K562 (cell line): ENCODE data around the gene PIMREG.

Experiments
- CBX8 ChIP-seq: fragments of 200-600 bp; sonication (generic); IDR thresholded peaks from 2 replicates; pipeline ENCODE4 v1.6.1; 2012; ENCODE audit warnings: borderline replicate concordance, mixed run types, low read depth, mild to moderate bottlenecking, moderate library complexity, mixed read lengths, low read length, control low read depth, inconsistent platforms; ENCODE audit not compliant: poor library complexity, severe bottlenecking; ENCODE audit errors: extremely low read depth
- CEBPB ChIP-seq: fragments of 450-650 bp; IDR thresholded peaks from 2 replicates; pipeline ENCODE4 v1.6.1; 2016; ENCODE audit warnings: missing genetic modification characterization, missing compliant biosample characterization
- FOXM1 ChIP-seq, 2 experiments: fragments of 450-650 bp in 1 of 2; sonication (generic) in 1 of 2; formaldehyde crosslinking in 1 of 2; IDR thresholded peaks; 2 replicates each; pipeline versions ENCODE4 v1.6.1 to v1.9.0; 2017 to 2022; ENCODE audit warnings: low read depth in 2 of 2, mild to moderate bottlenecking in 2 of 2, missing genetic modification reagents in 1 of 2, moderate library complexity in 1 of 2
- GATA2 ChIP-seq: sonication (generic); formaldehyde crosslinking; IDR thresholded peaks from 2 replicates; pipeline ENCODE4 v1.4.0; 2020; ENCODE audit warnings: mild to moderate bottlenecking, missing genetic modification reagents
- KLF10 ChIP-seq: fragments of 250-450 bp; sonication (Bioruptor Pico); IDR thresholded peaks from 2 replicates; pipeline ENCODE4 v1.6.1; 2021; ENCODE audit warnings: matching md5 sums
- MAX ChIP-seq: sonication (generic); formaldehyde crosslinking; IDR thresholded peaks from 2 replicates; pipeline ENCODE4 v1.9.0; 2022; ENCODE audit warnings: mild to moderate bottlenecking, missing genetic modification reagents
- MXI1 ChIP-seq: IDR thresholded peaks from 2 replicates; pipeline ENCODE4 v1.6.1; 2011; ENCODE audit warnings: low read depth, mild to moderate bottlenecking, improper control_type of control experiment, low read length
- PTBP1 ChIP-seq: fragments of 200-400 bp; formaldehyde crosslinking; IDR thresholded peaks from 2 replicates; pipeline ENCODE4 v1.6.1; 2017; ENCODE audit warnings: low read depth, low read length
- SPI1 ChIP-seq: IDR thresholded peaks from 2 replicates; pipeline ENCODE4 v1.6.1; 2011; ENCODE audit warnings: low read depth, low read length, control low read depth, borderline replicate concordance
- YBX1 ChIP-seq: fragments of 450-650 bp; IDR thresholded peaks from 2 replicates; pipeline ENCODE4 v1.7.1; 2016; ENCODE audit warnings: mild to moderate bottlenecking
- ZFP1 ChIP-seq: fragments of 450-650 bp; formaldehyde crosslinking; IDR thresholded peaks from 2 replicates; pipeline ENCODE4 v1.4.0; 2020; ENCODE audit warnings: mild to moderate bottlenecking, mixed read lengths
- ZFX ChIP-seq: sonication (generic); formaldehyde crosslinking; IDR thresholded peaks from 2 replicates; pipeline ENCODE4 v1.8.0; 2022; ENCODE audit warnings: mild to moderate bottlenecking, missing genetic modification reagents, moderate library complexity
- ZNF512 ChIP-seq: IDR thresholded peaks from 2 replicates; pipeline ENCODE4 v1.6.1; 2016; ENCODE audit warnings: missing genetic modification characterization, missing compliant biosample characterization
- TF ChIP-seq, protein P1 (sequence below), 3 experiments: IDR thresholded peaks in 2 of 3; conservative IDR thresholded peaks in 1 of 3; 2 replicates each; pipeline ENCODE4 v1.5.1; 2011 to 2012; ENCODE audit warnings: low read length in 3 of 3, mild to moderate bottlenecking in 3 of 3, control low read depth in 2 of 3, improper control_type of control experiment in 1 of 3, inconsistent platforms in 1 of 3, low read depth in 1 of 3, mixed read lengths in 1 of 3, moderate library complexity in 1 of 3; ENCODE audit not compliant: insufficient read depth in 2 of 3

- TF ChIP-seq MAX (CRISPR knock-in tag) (no peak), FOXM1 (IDR thresholded peaks at IDR 0.05; ENCODE audit: low read depth) (no peak), FOXM1 (CRISPR knock-in tag; IDR thresholded peaks at IDR 0.05; ENCODE audit: low read depth) (no peak), CBX8 (no peak), YBX1 (no peak), PTBP1 (no peak), MXI1 (no peak), ZNF512 (tag) (no peak), ZFX (CRISPR knock-in tag) (no peak), SPI1 (no peak), GATA2 (CRISPR knock-in tag) (no peak), ZFP1 (CRISPR knock-in tag) (no peak), CEBPB (tag) (no peak), KLF10 (CRISPR knock-in tag) (no peak)
- TF ChIP-seq, protein P1, sequence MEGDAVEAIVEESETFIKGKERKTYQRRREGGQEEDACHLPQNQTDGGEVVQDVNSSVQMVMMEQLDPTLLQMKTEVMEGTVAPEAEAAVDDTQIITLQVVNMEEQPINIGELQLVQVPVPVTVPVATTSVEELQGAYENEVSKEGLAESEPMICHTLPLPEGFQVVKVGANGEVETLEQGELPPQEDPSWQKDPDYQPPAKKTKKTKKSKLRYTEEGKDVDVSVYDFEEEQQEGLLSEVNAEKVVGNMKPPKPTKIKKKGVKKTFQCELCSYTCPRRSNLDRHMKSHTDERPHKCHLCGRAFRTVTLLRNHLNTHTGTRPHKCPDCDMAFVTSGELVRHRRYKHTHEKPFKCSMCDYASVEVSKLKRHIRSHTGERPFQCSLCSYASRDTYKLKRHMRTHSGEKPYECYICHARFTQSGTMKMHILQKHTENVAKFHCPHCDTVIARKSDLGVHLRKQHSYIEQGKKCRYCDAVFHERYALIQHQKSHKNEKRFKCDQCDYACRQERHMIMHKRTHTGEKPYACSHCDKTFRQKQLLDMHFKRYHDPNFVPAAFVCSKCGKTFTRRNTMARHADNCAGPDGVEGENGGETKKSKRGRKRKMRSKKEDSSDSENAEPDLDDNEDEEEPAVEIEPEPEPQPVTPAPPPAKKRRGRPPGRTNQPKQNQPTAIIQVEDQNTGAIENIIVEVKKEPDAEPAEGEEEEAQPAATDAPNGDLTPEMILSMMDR (IDR thresholded peaks at IDR 0.05 in 2 of 3, conservative IDR thresholded peaks at IDR 0.05 in 1 of 3; ENCODE audit: insufficient read depth in 2 of 3, low read depth in 1 of 3, low read length in 3 of 3) = no peak
Measured at GRCh38 chr17:6422654-6423241, 21.5 kb upstream of the PIMREG start.
